ENCODE results near the gene ZCCHC7.

ZCCHC7 gene

GRCh38 chr9:37239224-37239859 lies 119.0 kb downstream of the ZCCHC7 start:
- H3K4me3 ChIP-seq (ENCODE audit: low read depth, low read length) = no peak overlapping the region
- TF ChIP-seq, protein P1, sequence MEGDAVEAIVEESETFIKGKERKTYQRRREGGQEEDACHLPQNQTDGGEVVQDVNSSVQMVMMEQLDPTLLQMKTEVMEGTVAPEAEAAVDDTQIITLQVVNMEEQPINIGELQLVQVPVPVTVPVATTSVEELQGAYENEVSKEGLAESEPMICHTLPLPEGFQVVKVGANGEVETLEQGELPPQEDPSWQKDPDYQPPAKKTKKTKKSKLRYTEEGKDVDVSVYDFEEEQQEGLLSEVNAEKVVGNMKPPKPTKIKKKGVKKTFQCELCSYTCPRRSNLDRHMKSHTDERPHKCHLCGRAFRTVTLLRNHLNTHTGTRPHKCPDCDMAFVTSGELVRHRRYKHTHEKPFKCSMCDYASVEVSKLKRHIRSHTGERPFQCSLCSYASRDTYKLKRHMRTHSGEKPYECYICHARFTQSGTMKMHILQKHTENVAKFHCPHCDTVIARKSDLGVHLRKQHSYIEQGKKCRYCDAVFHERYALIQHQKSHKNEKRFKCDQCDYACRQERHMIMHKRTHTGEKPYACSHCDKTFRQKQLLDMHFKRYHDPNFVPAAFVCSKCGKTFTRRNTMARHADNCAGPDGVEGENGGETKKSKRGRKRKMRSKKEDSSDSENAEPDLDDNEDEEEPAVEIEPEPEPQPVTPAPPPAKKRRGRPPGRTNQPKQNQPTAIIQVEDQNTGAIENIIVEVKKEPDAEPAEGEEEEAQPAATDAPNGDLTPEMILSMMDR (IDR thresholded peaks at IDR 0.05; ENCODE audit: insufficient read depth, low read depth, low read length, missing control alignments) = no peak
- no peak for DNase-seq (ENCODE audit: low read depth)

GRCh38 chr9:37239921-37240320 lies 119.5 kb downstream of the ZCCHC7 start:
- TF ChIP-seq, protein P1 (IDR thresholded peaks at IDR 0.05; ENCODE audit: insufficient read depth, low read depth, low read length, missing control alignments) = no peak
- DNase-seq (ENCODE audit: low read depth) = no peak
- no peak overlapping the region for H3K4me3 ChIP-seq (ENCODE audit: low read depth, low read length)

DNA sequence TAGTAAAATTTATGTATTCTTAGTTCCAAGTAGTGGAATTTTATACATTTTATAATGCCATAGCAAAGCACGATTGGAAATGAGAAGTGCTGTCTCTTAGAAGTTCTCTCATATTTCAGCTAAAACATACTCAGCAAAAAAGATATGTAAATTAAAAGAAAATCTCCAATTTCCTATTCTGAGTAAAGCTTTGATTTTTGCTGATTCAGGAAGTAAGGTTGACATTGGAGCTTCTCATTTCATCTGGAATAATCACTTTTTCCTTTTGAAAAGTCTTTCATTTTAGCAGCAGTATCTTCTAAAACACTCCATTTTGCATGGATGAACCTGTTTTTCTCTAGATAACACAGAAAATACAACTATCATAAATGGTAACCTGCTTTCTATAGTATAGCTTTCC lies 121.0 kb downstream of the ZCCHC7 start:
- no peak for DNase-seq (ENCODE audit: low read depth)
- no peak overlapping the region for H3K4me3 ChIP-seq (ENCODE audit: low read depth, low read length)
- TF ChIP-seq, protein P1 (IDR thresholded peaks at IDR 0.05; ENCODE audit: insufficient read depth, low read depth, low read length, missing control alignments) = no peak

DNA sequence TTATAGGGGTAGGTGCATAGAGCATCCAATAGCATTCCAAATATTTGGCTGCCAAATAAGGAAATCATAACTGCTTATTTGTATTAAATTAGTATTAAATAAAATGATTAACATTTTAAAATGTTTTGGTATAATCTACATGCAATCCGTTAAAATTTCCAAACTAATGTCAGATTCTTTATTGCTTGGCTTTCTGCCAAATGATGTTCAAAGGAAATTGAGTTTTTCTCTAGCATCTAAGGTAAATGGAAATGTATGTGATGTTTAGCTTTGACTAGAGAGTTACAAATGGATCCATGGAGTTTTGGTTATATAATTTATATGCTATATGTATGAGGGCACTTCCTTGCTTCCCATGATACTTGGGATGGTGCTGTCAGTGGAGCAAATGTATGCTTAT lies 121.7 kb downstream of the ZCCHC7 start:
- no peak overlapping the region for H3K4me3 ChIP-seq (ENCODE audit: low read depth, low read length)
- no peak for DNase-seq (ENCODE audit: low read depth)
- TF ChIP-seq, protein P1 (IDR thresholded peaks at IDR 0.05; ENCODE audit: insufficient read depth, low read depth, low read length, missing control alignments) = no peak

- no peak for DNase-seq (ENCODE audit: low read depth)
- TF ChIP-seq, protein P1 (IDR thresholded peaks at IDR 0.05; ENCODE audit: insufficient read depth, low read depth, low read length, missing control alignments) = no peak
These were observed 123.4 kb downstream of the ZCCHC7 start for GRCh38 chr9:37243588-37244345.

GRCh38 chr9:37246826-37247225 lies 126.5 kb downstream of the ZCCHC7 start:
- no peak for DNase-seq (ENCODE audit: low read depth)
- TF ChIP-seq, protein P1 (IDR thresholded peaks at IDR 0.05; ENCODE audit: insufficient read depth, low read depth, low read length, missing control alignments) = no peak

More at GRCh38 chr9:37243588-37244345, 123.4 kb downstream of the ZCCHC7 start:
- H3K4me3 ChIP-seq (ENCODE audit: low read depth, low read length) = no peak overlapping the region

More at GRCh38 chr9:37246826-37247225, 126.5 kb downstream of the ZCCHC7 start:
- H3K4me3 ChIP-seq (ENCODE audit: low read depth, low read length) = no peak overlapping the region
